HCT116 (cell line): ENCODE data around the gene CFAP92. TPM values are rescaled to one million over a fixed set of nuclear protein-coding genes. Genes with fewer than 3 reads are reported as not detected.

Source experiments
- ATAC-seq: fragments of 200-7000 bp; cut with Tn5 transposase; 2 replicates; pipeline ENCODE4 v1.9.1; 2020; ENCODE audit warnings: mild to moderate bottlenecking, moderate library complexity
- BruUV-seq: library from RNA; stranded (reverse); fragments of 400-500 nt; replicated peaks from 2 replicates; lab custom pipeline; 2021; lab: Mats Ljungman, UMichigan
- CTCF ChIA-PET: fragments of 300-600 bp; sonication (Branson Sonifier 250); formaldehyde crosslinking; loops from one replicate; lab custom pipeline; 2021; ENCODE audit warnings: antibody characterized with exemption; lab: Charles Lee
- POLR2A ChIA-PET: fragments of 300-600, 350-600 bp; sonication (Branson Sonifier 250); formaldehyde crosslinking; loops from one replicate; lab custom pipeline; 2021; ENCODE audit warnings: antibody characterized with exemption; lab: Charles Lee
- RAD21 ChIA-PET, 2 experiments: fragments of 300-600 bp; sonication (Branson Sonifier 250); formaldehyde crosslinking; loops; one replicate each; lab custom pipeline; 2023; ENCODE audit warnings: low total read pairs in 2 of 2; ENCODE audit not compliant: uncharacterized antibody in 2 of 2, unreplicated experiment in 2 of 2, low non-redundant PET in 1 of 2; lab: Charles Lee
- DNase-seq: peaks from one replicate; pipeline ENCODE4 v3.0.0-alpha.2; 2010; ENCODE audit warnings: low read depth, low spot score
- H2AFZ ChIP-seq: fragments of 200-600 bp; shearing (Covaris generic), sonication (generic); 2 replicates; pipeline ENCODE4 v1.6.1; 2017; ENCODE audit warnings: low read depth, mixed run types, mixed read lengths, antibody characterized with exemption, low read length; ENCODE audit not compliant: poor library complexity, severe bottlenecking
- H3K27ac ChIP-seq: 2 replicates; pipeline ENCODE4 v1.5.1; 2012; ENCODE audit warnings: low read depth, low read length
- H3K27me3 ChIP-seq: fragments of 200-600 bp; sonication (generic); 2 replicates; pipeline ENCODE4 v1.6.1; 2016; ENCODE audit warnings: mixed run types, low read length, mixed read lengths; ENCODE audit not compliant: insufficient read depth
- H3K36me3 ChIP-seq, 2 experiments: fragments of 200-500 bp in 1 of 2; fragments of 200-600 bp in 1 of 2; sonication (Bioruptor generic) in 1 of 2; sonication (generic) in 1 of 2; 2 replicates each; pipeline versions ENCODE4 v1.5.1 to v1.6.1; 2014 to 2016; ENCODE audit warnings: low read length in 2 of 2, inconsistent platforms in 1 of 2, mixed read lengths in 1 of 2, mixed run types in 1 of 2; ENCODE audit not compliant: insufficient read depth in 2 of 2, control insufficient read depth in 1 of 2
- H3K4me1 ChIP-seq, 2 experiments: fragments of 200-600 bp in 1 of 2; sonication (generic) in 1 of 2; 2 replicates each; pipeline versions ENCODE4 v1.5.1 to v1.6.1; 2012 to 2017; ENCODE audit warnings: low read length in 2 of 2, inconsistent platforms in 1 of 2, mild to moderate bottlenecking in 1 of 2, mixed read lengths in 1 of 2, mixed run types in 1 of 2, moderate library complexity in 1 of 2; ENCODE audit not compliant: insufficient read depth in 2 of 2, control insufficient read depth in 1 of 2
- H3K4me2 ChIP-seq: fragments of 200-600 bp; sonication (generic); 2 replicates; pipeline ENCODE4 v1.6.1; 2017; ENCODE audit warnings: mixed run types, low read length, mixed read lengths
- H3K4me3 ChIP-seq, 2 experiments: fragments of 200-600 bp in 1 of 2; sonication (generic) in 1 of 2; replicated peaks in 1 of 2; 2 replicates each; pipeline ENCODE4 v1.5.1; 2011 to 2016; ENCODE audit warnings: low read length in 2 of 2, control low read depth in 1 of 2, low read depth in 1 of 2, mild to moderate bottlenecking in 1 of 2, mixed read lengths in 1 of 2, mixed run types in 1 of 2
- H3K79me2 ChIP-seq: fragments of 200-600 bp; sonication (generic); 2 replicates; pipeline ENCODE4 v1.6.1; 2017; ENCODE audit warnings: mild to moderate bottlenecking, mixed run types, low read length, moderate library complexity, mixed read lengths; ENCODE audit not compliant: insufficient read depth
- H3K9ac ChIP-seq: fragments of 200-600 bp; sonication (generic); 2 replicates; pipeline ENCODE4 v1.6.1; 2016; ENCODE audit warnings: low read length, mixed read lengths
- H3K9me2 ChIP-seq: fragments of 200-600 bp; sonication (generic), shearing (Covaris generic); 2 replicates; pipeline ENCODE4 v1.6.1; 2017; ENCODE audit warnings: mixed run types, mild to moderate bottlenecking, moderate library complexity; ENCODE audit not compliant: insufficient read depth
- H3K9me3 ChIP-seq, 2 experiments: fragments of 200-500 bp in 1 of 2; fragments of 200-600 bp in 1 of 2; sonication (Bioruptor generic) in 1 of 2; sonication (generic) in 1 of 2; 2 replicates each; pipeline ENCODE4 v1.6.1; 2014 to 2017; ENCODE audit warnings: low read length in 2 of 2, mixed read lengths in 2 of 2, inconsistent platforms in 1 of 2, low read depth in 1 of 2, mild to moderate bottlenecking in 1 of 2, mixed run types in 1 of 2, moderate library complexity in 1 of 2; ENCODE audit not compliant: control insufficient read depth in 1 of 2, insufficient read depth in 1 of 2
- H4K20me1 ChIP-seq: fragments of 200-600 bp; sonication (generic), shearing (Covaris generic); 2 replicates; pipeline ENCODE4 v1.6.1; 2017; ENCODE audit warnings: mixed run types, mild to moderate bottlenecking, moderate library complexity; ENCODE audit not compliant: insufficient read depth
- CBX3 ChIP-seq: IDR thresholded peaks from 2 replicates; pipeline ENCODE4 v1.6.1; 2012; ENCODE audit warnings: low read depth
- CEBPB ChIP-seq: IDR thresholded peaks from 2 replicates; pipeline ENCODE4 v1.6.1; 2012; ENCODE audit warnings: low read depth
- EGR1 ChIP-seq: IDR thresholded peaks from 2 replicates; pipeline ENCODE4 v1.6.1; 2012; ENCODE audit warnings: low read depth
- EZH2 ChIP-seq: fragments of 200-600 bp; sonication (generic); IDR thresholded peaks from 2 replicates; pipeline ENCODE4 v1.6.1; 2017; ENCODE audit warnings: antibody characterized with exemption, mixed run types
- EZH2phosphoT487 ChIP-seq: fragments of 200-600 bp; IDR thresholded peaks from 2 replicates; pipeline ENCODE4 v1.6.1; 2018; ENCODE audit warnings: antibody characterized with exemption, borderline replicate concordance
- JUND ChIP-seq: IDR thresholded peaks from 2 replicates; pipeline ENCODE4 v1.6.1; 2012
- POLR2A ChIP-seq: IDR thresholded peaks from 2 replicates; pipeline ENCODE4 v1.7.0; 2011; ENCODE audit warnings: borderline replicate concordance; ENCODE audit not compliant: insufficient read depth, insufficient read length; ENCODE audit errors: extremely low read depth
- POLR2AphosphoS5 ChIP-seq: IDR thresholded peaks from 2 replicates; pipeline ENCODE4 v1.6.1; 2011; ENCODE audit warnings: mild to moderate bottlenecking, low read depth, low read length, moderate library complexity
- RAD21 ChIP-seq: IDR thresholded peaks from 2 replicates; pipeline ENCODE4 v1.6.1; 2012; ENCODE audit warnings: low read depth, mild to moderate bottlenecking
- SIN3A ChIP-seq: IDR thresholded peaks from 2 replicates; pipeline ENCODE4 v1.6.1; 2012; ENCODE audit warnings: low read depth
- SP1 ChIP-seq: IDR thresholded peaks from 2 replicates; pipeline ENCODE4 v1.6.1; 2012; ENCODE audit warnings: low read depth
- SRF ChIP-seq: IDR thresholded peaks from 2 replicates; pipeline ENCODE4 v1.6.1; 2012; ENCODE audit warnings: low read depth
- YY1 ChIP-seq: IDR thresholded peaks from 2 replicates; pipeline ENCODE4 v1.6.1; 2011; ENCODE audit warnings: low read length, low read depth, moderate library complexity, mild to moderate bottlenecking; ENCODE audit not compliant: insufficient replicate concordance; ENCODE audit errors: extremely low read depth
- ZFX ChIP-seq: fragments of 450-650 bp; IDR thresholded peaks from 2 replicates; pipeline ENCODE4 v1.6.1; 2017
- intact Hi-C: fragments of 100-400 bp; cut with micrococcal nuclease; formaldehyde crosslinking; loops from 2 replicates; pipeline ENCODE4 v1.10.0; 2022
- total RNA-seq: library from RNA; stranded (reverse); gene quantifications from one replicate; pipeline ENCODE4 v1.2.1, GENCODE V29; 2021; ENCODE audit not compliant: unreplicated experiment
- TF ChIP-seq, protein P1 (sequence below), 3 experiments: fragments of 200-600 bp in 1 of 3; sonication (generic) in 1 of 3; IDR thresholded peaks in 2 of 3; conservative IDR thresholded peaks in 1 of 3; 2 replicates each; pipeline ENCODE4 v1.5.1; 2012 to 2017; ENCODE audit warnings: low read depth in 2 of 3, low read length in 2 of 3, antibody characterized with exemption in 1 of 3, borderline replicate concordance in 1 of 3, control low read depth in 1 of 3, mild to moderate bottlenecking in 1 of 3, mixed read lengths in 1 of 3, mixed run types in 1 of 3, moderate library complexity in 1 of 3; ENCODE audit not compliant: insufficient read depth in 1 of 3
- TF ChIP-seq, protein P2 (sequence below): IDR thresholded peaks from 2 replicates; pipeline ENCODE4 v1.6.1; 2012; ENCODE audit warnings: low read depth
- TF ChIP-seq, protein P3 (sequence below): IDR thresholded peaks from 2 replicates; pipeline ENCODE4 v1.6.1; 2012
- TF ChIP-seq, protein P4 (sequence below): IDR thresholded peaks from 2 replicates; pipeline ENCODE4 v1.6.1; 2011; ENCODE audit warnings: mild to moderate bottlenecking, low read length, moderate library complexity; ENCODE audit not compliant: insufficient replicate concordance; ENCODE audit errors: extremely low read depth
- TF ChIP-seq, protein P5 (sequence below): IDR thresholded peaks from 2 replicates; pipeline ENCODE4 v1.6.1; 2012

CFAP92 gene
- total RNA-seq, 1 experiment from 2014 or later: 3.6 TPM

DNA sequence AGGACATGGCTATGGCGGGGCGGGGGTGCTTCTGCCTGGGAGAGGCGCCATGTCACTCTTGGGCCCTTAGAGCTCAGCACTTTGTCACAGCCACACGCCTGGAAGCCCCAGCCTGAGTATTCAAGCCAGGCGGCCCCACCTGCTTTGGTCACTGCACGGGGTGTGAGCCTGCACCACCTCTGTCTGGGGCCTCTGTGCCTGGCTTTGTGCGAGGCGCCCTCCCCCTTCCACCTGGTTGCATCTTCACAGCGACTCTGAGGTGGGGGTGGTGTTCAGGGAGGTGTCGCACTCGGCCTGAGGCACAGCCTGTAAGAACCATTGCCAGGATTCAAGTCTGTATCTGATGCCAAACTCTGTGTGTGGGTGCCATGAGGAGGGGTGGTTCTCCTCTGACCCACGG lies 90.4 kb downstream of the CFAP92 start:
- Histone ChIP-seq H3K4me2 (no peak overlapping the region), H3K36me3 (peaks cover 44 to 57% of the 10 kb centered on the region in 2 experiments), H2AFZ (no peak overlapping the region), H3K9ac (no peak overlapping the region), H4K20me1 (no peaks in the 10 kb centered on the region), H3K27ac (no peak overlapping the region), H3K4me3 (no peak overlapping the region), H3K27me3 (no peaks in the 10 kb centered on the region), H3K9me3 (no peaks in the 10 kb centered on the region), H3K9me2 (no peaks in the 10 kb centered on the region), H3K79me2 (no peaks in the 10 kb centered on the region), H3K4me1 (no peaks in the 10 kb centered on the region)
- DNase-seq: no peak
- intact Hi-C loops: no loop called here
- RAD21 ChIA-PET: no interaction called here
- POLR2A ChIA-PET: no interaction called here
- TF ChIP-seq SIN3A (no peak), POLR2A (no peak), CBX3 (no peak), SRF (no peak), EGR1 (no peak), SP1 (no peak), EZH2 (no peak), EZH2phosphoT487 (no peak), RAD21 (no peak), YY1 (no peak), CEBPB (no peak), JUND (no peak), POLR2AphosphoS5 (no peak), ZFX (no peak)
- TF ChIP-seq, protein P1, sequence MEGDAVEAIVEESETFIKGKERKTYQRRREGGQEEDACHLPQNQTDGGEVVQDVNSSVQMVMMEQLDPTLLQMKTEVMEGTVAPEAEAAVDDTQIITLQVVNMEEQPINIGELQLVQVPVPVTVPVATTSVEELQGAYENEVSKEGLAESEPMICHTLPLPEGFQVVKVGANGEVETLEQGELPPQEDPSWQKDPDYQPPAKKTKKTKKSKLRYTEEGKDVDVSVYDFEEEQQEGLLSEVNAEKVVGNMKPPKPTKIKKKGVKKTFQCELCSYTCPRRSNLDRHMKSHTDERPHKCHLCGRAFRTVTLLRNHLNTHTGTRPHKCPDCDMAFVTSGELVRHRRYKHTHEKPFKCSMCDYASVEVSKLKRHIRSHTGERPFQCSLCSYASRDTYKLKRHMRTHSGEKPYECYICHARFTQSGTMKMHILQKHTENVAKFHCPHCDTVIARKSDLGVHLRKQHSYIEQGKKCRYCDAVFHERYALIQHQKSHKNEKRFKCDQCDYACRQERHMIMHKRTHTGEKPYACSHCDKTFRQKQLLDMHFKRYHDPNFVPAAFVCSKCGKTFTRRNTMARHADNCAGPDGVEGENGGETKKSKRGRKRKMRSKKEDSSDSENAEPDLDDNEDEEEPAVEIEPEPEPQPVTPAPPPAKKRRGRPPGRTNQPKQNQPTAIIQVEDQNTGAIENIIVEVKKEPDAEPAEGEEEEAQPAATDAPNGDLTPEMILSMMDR (IDR thresholded peaks at IDR 0.05 in 2 of 3, conservative IDR thresholded peaks at IDR 0.05 in 1 of 3; ENCODE audit: borderline replicate concordance in 1 of 3, insufficient read depth in 1 of 3, low read depth in 2 of 3, low read length in 2 of 3): no peak
- TF ChIP-seq, protein P2, sequence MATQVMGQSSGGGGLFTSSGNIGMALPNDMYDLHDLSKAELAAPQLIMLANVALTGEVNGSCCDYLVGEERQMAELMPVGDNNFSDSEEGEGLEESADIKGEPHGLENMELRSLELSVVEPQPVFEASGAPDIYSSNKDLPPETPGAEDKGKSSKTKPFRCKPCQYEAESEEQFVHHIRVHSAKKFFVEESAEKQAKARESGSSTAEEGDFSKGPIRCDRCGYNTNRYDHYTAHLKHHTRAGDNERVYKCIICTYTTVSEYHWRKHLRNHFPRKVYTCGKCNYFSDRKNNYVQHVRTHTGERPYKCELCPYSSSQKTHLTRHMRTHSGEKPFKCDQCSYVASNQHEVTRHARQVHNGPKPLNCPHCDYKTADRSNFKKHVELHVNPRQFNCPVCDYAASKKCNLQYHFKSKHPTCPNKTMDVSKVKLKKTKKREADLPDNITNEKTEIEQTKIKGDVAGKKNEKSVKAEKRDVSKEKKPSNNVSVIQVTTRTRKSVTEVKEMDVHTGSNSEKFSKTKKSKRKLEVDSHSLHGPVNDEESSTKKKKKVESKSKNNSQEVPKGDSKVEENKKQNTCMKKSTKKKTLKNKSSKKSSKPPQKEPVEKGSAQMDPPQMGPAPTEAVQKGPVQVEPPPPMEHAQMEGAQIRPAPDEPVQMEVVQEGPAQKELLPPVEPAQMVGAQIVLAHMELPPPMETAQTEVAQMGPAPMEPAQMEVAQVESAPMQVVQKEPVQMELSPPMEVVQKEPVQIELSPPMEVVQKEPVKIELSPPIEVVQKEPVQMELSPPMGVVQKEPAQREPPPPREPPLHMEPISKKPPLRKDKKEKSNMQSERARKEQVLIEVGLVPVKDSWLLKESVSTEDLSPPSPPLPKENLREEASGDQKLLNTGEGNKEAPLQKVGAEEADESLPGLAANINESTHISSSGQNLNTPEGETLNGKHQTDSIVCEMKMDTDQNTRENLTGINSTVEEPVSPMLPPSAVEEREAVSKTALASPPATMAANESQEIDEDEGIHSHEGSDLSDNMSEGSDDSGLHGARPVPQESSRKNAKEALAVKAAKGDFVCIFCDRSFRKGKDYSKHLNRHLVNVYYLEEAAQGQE: no peak
- TF ChIP-seq, protein P3, sequence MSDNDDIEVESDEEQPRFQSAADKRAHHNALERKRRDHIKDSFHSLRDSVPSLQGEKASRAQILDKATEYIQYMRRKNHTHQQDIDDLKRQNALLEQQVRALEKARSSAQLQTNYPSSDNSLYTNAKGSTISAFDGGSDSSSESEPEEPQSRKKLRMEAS: no peak
- TF ChIP-seq, protein P4, sequence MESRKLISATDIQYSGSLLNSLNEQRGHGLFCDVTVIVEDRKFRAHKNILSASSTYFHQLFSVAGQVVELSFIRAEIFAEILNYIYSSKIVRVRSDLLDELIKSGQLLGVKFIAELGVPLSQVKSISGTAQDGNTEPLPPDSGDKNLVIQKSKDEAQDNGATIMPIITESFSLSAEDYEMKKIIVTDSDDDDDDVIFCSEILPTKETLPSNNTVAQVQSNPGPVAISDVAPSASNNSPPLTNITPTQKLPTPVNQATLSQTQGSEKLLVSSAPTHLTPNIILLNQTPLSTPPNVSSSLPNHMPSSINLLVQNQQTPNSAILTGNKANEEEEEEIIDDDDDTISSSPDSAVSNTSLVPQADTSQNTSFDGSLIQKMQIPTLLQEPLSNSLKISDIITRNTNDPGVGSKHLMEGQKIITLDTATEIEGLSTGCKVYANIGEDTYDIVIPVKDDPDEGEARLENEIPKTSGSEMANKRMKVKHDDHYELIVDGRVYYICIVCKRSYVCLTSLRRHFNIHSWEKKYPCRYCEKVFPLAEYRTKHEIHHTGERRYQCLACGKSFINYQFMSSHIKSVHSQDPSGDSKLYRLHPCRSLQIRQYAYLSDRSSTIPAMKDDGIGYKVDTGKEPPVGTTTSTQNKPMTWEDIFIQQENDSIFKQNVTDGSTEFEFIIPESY: no peak
- TF ChIP-seq, protein P5, sequence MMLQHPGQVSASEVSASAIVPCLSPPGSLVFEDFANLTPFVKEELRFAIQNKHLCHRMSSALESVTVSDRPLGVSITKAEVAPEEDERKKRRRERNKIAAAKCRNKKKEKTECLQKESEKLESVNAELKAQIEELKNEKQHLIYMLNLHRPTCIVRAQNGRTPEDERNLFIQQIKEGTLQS: no peak
- CTCF ChIA-PET: no interaction called here
- no TSS peak for BruUV-seq
- no peak for ATAC-seq
